Measurements from ENCODE around the gene SPATS2L. TPM values are rescaled to one million over a fixed set of nuclear protein-coding genes. Genes with fewer than 3 reads are reported as not detected.

SPATS2L gene
- total RNA-seq, 3 donors from 2014 or later, result 61.3 to 67.5 (median 64.5) TPM

- intact Hi-C loops (cut with DNase I; ENCODE audit: low total_unique reads), result no loop called here
- Histone ChIP-seq H3K4me1 (no peaks in the 10 kb centered on the region), H3K36me3 (no peaks in the 10 kb centered on the region), H3K27ac (no peak overlapping the region), H3K4me3 (no peak overlapping the region), H3K9me3 (no peaks in the 10 kb centered on the region), H3K27me3 (no peaks in the 10 kb centered on the region)
- TF ChIP-seq POLR2AphosphoS5 (IDR thresholded peaks at IDR 0.05), result no peak
- TF ChIP-seq CTCF (IDR thresholded peaks at IDR 0.05), result no peak
- no peak for TF ChIP-seq POLR2A (IDR thresholded peaks at IDR 0.05)
- DNase-seq (ENCODE audit: low spot score in 2 of 2), result no peak
Measured at GRCh38 chr2:200367155-200367554, 60.7 kb downstream of the SPATS2L start.

GRCh38 chr2:200369886-200370285 lies 63.4 kb downstream of the SPATS2L start:
- no peak overlapping the region for H3K4me3 ChIP-seq
- H3K9me3 ChIP-seq, result no peaks in the 10 kb centered on the region
- H3K36me3 ChIP-seq, result no peaks in the 10 kb centered on the region
- H3K27me3 ChIP-seq, result no peaks in the 10 kb centered on the region
- no peak for DNase-seq (ENCODE audit: low spot score in 2 of 2)
- H3K27ac ChIP-seq, result no peak overlapping the region
- TF ChIP-seq POLR2AphosphoS5 (IDR thresholded peaks at IDR 0.05) (no peak), CTCF (IDR thresholded peaks at IDR 0.05) (no peak), POLR2A (IDR thresholded peaks at IDR 0.05) (no peak)
- no peaks in the 10 kb centered on the region for H3K4me1 ChIP-seq
- intact Hi-C loops (cut with DNase I; ENCODE audit: low total_unique reads), result no loop called here

- Histone ChIP-seq H3K27me3 (no peaks in the 10 kb centered on the region), H3K9me3 (no peaks in the 10 kb centered on the region), H3K27ac (peak overlapping the region in 1 of 2 donors; percentile 42), H3K4me1 (peaks cover 0 to 7% of the 10 kb centered on the region in 2 donors), H3K4me3 (no peak overlapping the region), H3K36me3 (no peaks in the 10 kb centered on the region)
- TF ChIP-seq CTCF (IDR thresholded peaks at IDR 0.05) (no peak), POLR2AphosphoS5 (IDR thresholded peaks at IDR 0.05) (no peak), POLR2A (IDR thresholded peaks at IDR 0.05) (no peak)
- DNase-seq (ENCODE audit: low spot score in 2 of 2), result no peak
- intact Hi-C loops (cut with DNase I; ENCODE audit: low total_unique reads), result no loop called here
Measured at GRCh38 chr2:200373231-200373630, 66.7 kb downstream of the SPATS2L start.

GRCh38 chr2:200373973-200374416 lies 67.5 kb downstream of the SPATS2L start:
- Histone ChIP-seq H3K4me1 (peaks cover 0 to 8% of the 10 kb centered on the region in 2 donors), H3K9me3 (no peaks in the 10 kb centered on the region), H3K27me3 (no peaks in the 10 kb centered on the region), H3K4me3 (peak overlapping the region in 2 of 3 donors; percentile 25 to 49), H3K27ac (peak overlapping the region in 1 of 2 donors; percentile 42), H3K36me3 (no peaks in the 10 kb centered on the region)
- intact Hi-C loops (cut with DNase I; ENCODE audit: low total_unique reads), result no loop called here
- TF ChIP-seq POLR2A (IDR thresholded peaks at IDR 0.05) (no peak), POLR2AphosphoS5 (IDR thresholded peaks at IDR 0.05) (no peak), CTCF (IDR thresholded peaks at IDR 0.05) (no peak)
- DNase-seq (ENCODE audit: low spot score in 2 of 2), result no peak

- Histone ChIP-seq H3K4me3 (no peak overlapping the region), H3K27me3 (no peaks in the 10 kb centered on the region), H3K36me3 (no peaks in the 10 kb centered on the region), H3K4me1 (peaks cover 0 to 16% of the 10 kb centered on the region in 2 donors), H3K9me3 (no peaks in the 10 kb centered on the region), H3K27ac (peak overlapping the region; percentile 16 to 77)
- no peak for DNase-seq (ENCODE audit: low spot score in 2 of 2)
- TF ChIP-seq POLR2A (IDR thresholded peaks at IDR 0.05) (no peak), CTCF (IDR thresholded peaks at IDR 0.05) (no peak), POLR2AphosphoS5 (IDR thresholded peaks at IDR 0.05) (no peak)
- intact Hi-C loops (cut with DNase I; ENCODE audit: low total_unique reads), result no loop called here
Measured at GRCh38 chr2:200376513-200377354, 70.2 kb downstream of the SPATS2L start.

Measured in breast epithelium (tissue), 4 donors.